GM12878 (cell line): ENCODE measurements around the gene ZG16. TPM values are rescaled to one million over a fixed set of nuclear protein-coding genes. Genes with fewer than 3 reads are reported as not detected.
A peak's percentile ranks its signal among the peaks of the same experiment; 100 is the strongest.
"Not testable (repeated sequence)": the region's sequence is repeated elsewhere in the genome, so short reads cannot be mapped to it uniquely, and the experiment has no call there.

Experiments used
- ATAC-seq: fragments of 200-7000 bp; cut with Tn5 transposase; 3 replicates; pipeline ENCODE4 v1.9.1; 2020; ENCODE audit warnings: mild to moderate bottlenecking, moderate library complexity
- BruUV-seq: library from RNA; stranded (reverse); fragments of 400-500 nt; replicated peaks from 2 replicates; lab custom pipeline; 2021; lab: Mats Ljungman, UMichigan
- CTCF ChIA-PET: fragments of 300-600 bp; sonication (Branson Sonifier 250); formaldehyde crosslinking; extraction: SDS; loops from one replicate; lab custom pipeline; 2021; ENCODE audit warnings: inconsistent platforms; lab: Yijun Ruan, JAX
- POLR2A ChIA-PET: fragments of 350-600 bp; formaldehyde crosslinking; extraction: SDS; loops from one replicate; lab custom pipeline; 2021; ENCODE audit warnings: inconsistent platforms; lab: Charles Lee
- RAD21 ChIA-PET: fragments of 300-600 bp; sonication (Branson Sonifier 250); formaldehyde crosslinking; loops from one replicate; lab custom pipeline; 2023; ENCODE audit warnings: antibody characterized with exemption; ENCODE audit not compliant: unreplicated experiment; lab: Charles Lee
- SMC1A ChIA-PET: fragments of 300-600 bp; sonication (Branson Sonifier 250); formaldehyde crosslinking; loops from one replicate; lab custom pipeline; 2023; ENCODE audit not compliant: unreplicated experiment, uncharacterized antibody; lab: Charles Lee
- DNase-seq: peaks from one replicate; pipeline ENCODE4 v3.0.0-alpha.2; 2011; ENCODE audit warnings: low read depth, low spot score
- FAIRE-seq: peaks from 3 replicates; lab custom pipeline; 2011; peaks lifted over from hg19 to GRCh38; lab: Jason Lieb, UNC
- H2AFZ ChIP-seq: 2 replicates; pipeline ENCODE4 v1.6.0; 2011; ENCODE audit warnings: low read depth, low read length, control low read depth; ENCODE audit not compliant: control insufficient read depth
- H3K27ac ChIP-seq: 2 replicates; pipeline ENCODE4 v1.5.1; 2011; ENCODE audit warnings: control low read depth; ENCODE audit not compliant: control insufficient read depth, insufficient read depth
- H3K27me3 ChIP-seq, 2 experiments: replicated peaks in 1 of 2; 2 replicates each; pipeline versions ENCODE4 v1.6.0 to v1.6.1; 2011; ENCODE audit warnings: low read length in 1 of 2; ENCODE audit not compliant: control insufficient read depth in 2 of 2, insufficient read depth in 2 of 2
- H3K36me3 ChIP-seq, 2 experiments: 2 replicates each; pipeline ENCODE4 v1.5.1; 2011; ENCODE audit warnings: low read length in 1 of 2; ENCODE audit not compliant: control insufficient read depth in 2 of 2, insufficient read depth in 2 of 2
- H3K4me1 ChIP-seq: 2 replicates; pipeline ENCODE4 v1.6.1; 2011; ENCODE audit warnings: mild to moderate bottlenecking, low read length, moderate library complexity, mixed read lengths; ENCODE audit not compliant: control insufficient read depth, insufficient read depth
- H3K4me2 ChIP-seq: 2 replicates; pipeline ENCODE4 v1.6.0; 2011; ENCODE audit warnings: control low read depth; ENCODE audit not compliant: control insufficient read depth, insufficient read depth
- H3K4me3 ChIP-seq: fragments of 200-600 bp; sonication (generic); 2 replicates; pipeline ENCODE4 v1.5.1; 2016
- H3K79me2 ChIP-seq: 2 replicates; pipeline ENCODE4 v1.6.0; 2011; ENCODE audit warnings: low read length; ENCODE audit not compliant: control insufficient read depth, insufficient read depth
- H3K9ac ChIP-seq: 2 replicates; pipeline ENCODE4 v1.8.0; 2011; ENCODE audit warnings: low read length, control low read depth, mixed read lengths; ENCODE audit not compliant: control insufficient read depth, insufficient read depth
- H3K9me3 ChIP-seq: replicated peaks from 3 replicates; pipeline ENCODE4 v1.5.1; 2011; ENCODE audit warnings: mild to moderate bottlenecking, low read length; ENCODE audit not compliant: control insufficient read depth, insufficient read depth
- H4K20me1 ChIP-seq: 2 replicates; pipeline ENCODE4 v1.6.0; 2011; ENCODE audit not compliant: control insufficient read depth, insufficient read depth
- BHLHE40 ChIP-seq, 2 experiments: fragments of 450-650 bp in 1 of 2; IDR thresholded peaks; 2 replicates each; pipeline ENCODE4 v1.6.1; 2011 to 2017; ENCODE audit warnings: low read depth in 2 of 2, borderline replicate concordance in 1 of 2, improper control_type of control experiment in 1 of 2, low read length in 1 of 2, mild to moderate bottlenecking in 1 of 2
- CBFB ChIP-seq: IDR thresholded peaks from 2 replicates; pipeline ENCODE4 v1.6.1; 2016; ENCODE audit warnings: antibody characterized with exemption, low read depth
- CBX5 ChIP-seq: sonication (generic); IDR thresholded peaks from 2 replicates; pipeline ENCODE4 v1.6.1; 2016; ENCODE audit warnings: low read depth, moderate library complexity, mild to moderate bottlenecking, inconsistent platforms
- CREM ChIP-seq: IDR thresholded peaks from 2 replicates; pipeline ENCODE4 v1.6.1; 2014; ENCODE audit warnings: antibody characterized with exemption, low read depth
- DPF2 ChIP-seq: fragments of 450-650 bp; IDR thresholded peaks from 2 replicates; pipeline ENCODE4 v1.6.1; 2017; ENCODE audit warnings: mild to moderate bottlenecking
- EP300 ChIP-seq, 2 experiments: fragments of 150-350 bp in 1 of 2; IDR thresholded peaks; 2 replicates each; pipeline ENCODE4 v1.6.1; 2011 to 2012; ENCODE audit warnings: low read depth in 2 of 2, low read length in 2 of 2, borderline replicate concordance in 1 of 2, improper control_type of control experiment in 1 of 2, inconsistent platforms in 1 of 2; ENCODE audit not compliant: control insufficient read depth in 1 of 2
- JUNB ChIP-seq: IDR thresholded peaks from 2 replicates; pipeline ENCODE4 v1.6.1; 2016; ENCODE audit warnings: antibody characterized with exemption, mild to moderate bottlenecking
- MEF2A ChIP-seq: IDR thresholded peaks from 2 replicates; pipeline ENCODE4 v1.6.1; 2011; ENCODE audit warnings: low read depth, mild to moderate bottlenecking, low read length, moderate library complexity; ENCODE audit not compliant: insufficient read depth
- MLLT1 ChIP-seq: fragments of 450-650 bp; IDR thresholded peaks from 2 replicates; pipeline ENCODE4 v1.6.1; 2016; ENCODE audit warnings: mild to moderate bottlenecking
- MTA2 ChIP-seq: fragments of 450-650 bp; IDR thresholded peaks from 2 replicates; pipeline ENCODE4 v1.6.1; 2016; ENCODE audit warnings: low read depth, mild to moderate bottlenecking, moderate library complexity
- NFIC ChIP-seq: IDR thresholded peaks from 2 replicates; pipeline ENCODE4 v1.6.1; 2012; ENCODE audit warnings: low read depth, mild to moderate bottlenecking, inconsistent platforms, low read length, moderate library complexity
- RELB ChIP-seq: fragments of 450-650 bp; IDR thresholded peaks from 2 replicates; pipeline ENCODE4 v1.6.1; 2017; ENCODE audit warnings: low read depth, mild to moderate bottlenecking, moderate library complexity
- RUNX3 ChIP-seq: IDR thresholded peaks from 2 replicates; pipeline ENCODE4 v1.6.1; 2012; ENCODE audit warnings: low read length, inconsistent platforms
- SMARCA5 ChIP-seq: fragments of 450-650 bp; IDR thresholded peaks from 2 replicates; pipeline ENCODE4 v1.6.1; 2017; ENCODE audit warnings: mild to moderate bottlenecking
- SPI1 ChIP-seq: IDR thresholded peaks from 2 replicates; pipeline ENCODE4 v1.6.1; 2011; ENCODE audit warnings: low read depth, mild to moderate bottlenecking, low read length, moderate library complexity, borderline replicate concordance; ENCODE audit not compliant: insufficient read depth
- ZNF217 ChIP-seq: fragments of 450-650 bp; IDR thresholded peaks from 2 replicates; pipeline ENCODE4 v1.6.1; 2017; ENCODE audit warnings: antibody characterized with exemption, mild to moderate bottlenecking
- WGBS: methylation state at CpG from one replicate; pipeline ENCODE4 v1.1.6; 2016; ENCODE audit warnings: low lambda C conversion rate; ENCODE audit not compliant: insufficient replicate concordance, insufficient coverage; ENCODE audit errors: missing lambda C conversion rate; 5-methylcytosine and 5-hydroxymethylcytosine counted together
- in situ Hi-C: fragments of 300-500 bp; cut with MboI; formaldehyde crosslinking; loops from 9 replicates; pipeline ENCODE4 v1.14.3; 2018; ENCODE audit warnings: mixed read lengths
- intact Hi-C: fragments of 100-400 bp; cut with micrococcal nuclease; formaldehyde crosslinking; loops from one replicate; pipeline ENCODE4 v1.14.2; 2022; ENCODE audit not compliant: unreplicated experiment
- polyA plus RNA-seq, 11 experiments: library from polyadenylated mRNA; depleted of rRNA in 4 of 11; unstranded in 6 of 11; stranded (reverse) in 5 of 11; fragments of >200 nt; fragmentation: Nextera tagmentation in 4 of 11; fragmentation: Illumina TruSeq in 1 of 11; extraction: Ambion mirVana in 4 of 11; extraction: Trizol in 1 of 11; gene quantifications; 1 replicate in 1 of 11; 2 replicates in 10 of 11; pipeline versions ENCODE4 v1.2.1 to v1.2.3, GENCODE V29; 2011 to 2016; ENCODE audit warnings: inconsistent platforms in 2 of 11, missing spikeins in 2 of 11, low read depth in 1 of 11
- total RNA-seq, 4 experiments: library from RNA; depleted of rRNA in 3 of 4; stranded (reverse); fragments of >200 nt in 3 of 4; fragmentation: Illumina TruSeq in 1 of 4; extraction: Trizol in 1 of 4; gene quantifications; 2 replicates each; pipeline versions ENCODE4 v1.2.1 to v1.2.3, GENCODE V29; 2013 to 2021
- TF ChIP-seq, protein P1 (sequence below): fragments of 450-650 bp; IDR thresholded peaks from 2 replicates; pipeline ENCODE4 v1.6.1; 2017; ENCODE audit warnings: mild to moderate bottlenecking, low read depth, inconsistent platforms; ENCODE audit not compliant: poor library complexity, severe bottlenecking

The ZG16 gene
- total and polyA plus RNA-seq, 10 of the 15 experiments (the other 5 are each of a cell fraction or from before 2014, with no cell fraction given), result not detected

- ATAC-seq, result peak; percentile 89
- TF ChIP-seq RUNX3, result peak; percentile 88
- peak; percentile 79 for TF ChIP-seq CBFB
- peak; percentile 43 for TF ChIP-seq JUNB
- peak; percentile 16; the same call in 1 of the 2 replicates for TF ChIP-seq DPF2
- peak; percentile 71; the same call in 1 of the 2 replicates for TF ChIP-seq SMARCA5
- TF ChIP-seq MEF2A, result peak; percentile 60; the same call in 1 of the 2 replicates
- peak; percentile 81; the same call in 1 of the 2 replicates for TF ChIP-seq MTA2
- peak; percentile 27; the same call in 1 of the 2 replicates for TF ChIP-seq SPI1
- TF ChIP-seq BHLHE40 (IDR thresholded peaks at IDR 0.05; ENCODE audit: borderline replicate concordance in 1 of 2, low read depth in 2 of 2, low read length in 1 of 2), result peak in 1 of 2 experiments; percentile 44; a peak in 1 of 4 replicates
- peak; percentile 91 for TF ChIP-seq CREM
- TF ChIP-seq MLLT1, result peak; percentile 49; the same call in 1 of the 2 replicates
- peak in 1 of 2 experiments; percentile 46; a peak in 1 of 4 replicates for TF ChIP-seq EP300 (IDR thresholded peaks at IDR 0.05; ENCODE audit: borderline replicate concordance in 1 of 2, control insufficient read depth in 1 of 2, low read depth in 2 of 2, low read length in 2 of 2)
- TF ChIP-seq NFIC, result peak; percentile 50
- TF ChIP-seq ZNF217, result peak; percentile 86
- TF ChIP-seq, protein P1, sequence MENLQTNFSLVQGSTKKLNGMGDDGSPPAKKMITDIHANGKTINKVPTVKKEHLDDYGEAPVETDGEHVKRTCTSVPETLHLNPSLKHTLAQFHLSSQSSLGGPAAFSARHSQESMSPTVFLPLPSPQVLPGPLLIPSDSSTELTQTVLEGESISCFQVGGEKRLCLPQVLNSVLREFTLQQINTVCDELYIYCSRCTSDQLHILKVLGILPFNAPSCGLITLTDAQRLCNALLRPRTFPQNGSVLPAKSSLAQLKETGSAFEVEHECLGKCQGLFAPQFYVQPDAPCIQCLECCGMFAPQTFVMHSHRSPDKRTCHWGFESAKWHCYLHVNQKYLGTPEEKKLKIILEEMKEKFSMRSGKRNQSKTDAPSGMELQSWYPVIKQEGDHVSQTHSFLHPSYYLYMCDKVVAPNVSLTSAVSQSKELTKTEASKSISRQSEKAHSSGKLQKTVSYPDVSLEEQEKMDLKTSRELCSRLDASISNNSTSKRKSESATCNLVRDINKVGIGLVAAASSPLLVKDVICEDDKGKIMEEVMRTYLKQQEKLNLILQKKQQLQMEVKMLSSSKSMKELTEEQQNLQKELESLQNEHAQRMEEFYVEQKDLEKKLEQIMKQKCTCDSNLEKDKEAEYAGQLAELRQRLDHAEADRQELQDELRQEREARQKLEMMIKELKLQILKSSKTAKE, result peak; percentile 84
- TF ChIP-seq CBX5, result 0 out of 2 replicates have a peak, but pooled peaks have one; percentile 36
- peak; percentile 82 for TF ChIP-seq RELB
Observed at GRCh38 chr16:29731768-29732601, 46.1 kb upstream of the ZG16 start.

More at GRCh38 chr16:29731768-29732601, 46.1 kb upstream of the ZG16 start:
- intact Hi-C loops, BruUV-seq, H3K4me2 ChIP-seq, H3K9me3 ChIP-seq, H3K27me3 ChIP-seq, H2AFZ ChIP-seq, H3K36me3 ChIP-seq, H3K79me2 ChIP-seq, H4K20me1 ChIP-seq: not testable (repeated sequence)
- Histone ChIP-seq H3K4me1 (peaks cover 17% of the 10 kb centered on the region), H3K9ac (peak overlapping the region; percentile 46), H3K4me3 (peak overlapping the region; percentile 31; the same call in 1 of the 2 replicates), H3K27ac (peak overlapping the region; percentile 81)
- POLR2A ChIA-PET, result interaction anchor here (0.6 to 2.7 kb wide), 9 partner anchors 11 to 182 kb away, joined by 3 to 20 read pairs (median 4); partner anchors contain the start of genes C16orf54 and KIF22
- under 1% methylated on average over 13 of the region's 13 CpGs for WGBS
- RAD21 ChIA-PET, result interaction anchor here (0.6 to 2.8 kb wide), 14 partner anchors 9 to 90 kb away, joined by 3 to 9 read pairs (median 3); partner anchors contain the start of genes PAGR1 and SPN
- SMC1A ChIA-PET, result interaction anchor here (0.5 to 3.0 kb wide), 18 partner anchors 7 to 79 kb away, joined by 3 to 19 read pairs (median 3); no protein-coding TSS in a partner anchor
- DNase-seq (peak; percentile 93), FAIRE-seq (peak; percentile 90)
- in situ Hi-C loops, result loop anchor here (5.0 kb wide), 1 partner anchor 50 kb away; no protein-coding TSS in a partner anchor
- CTCF ChIA-PET, result interaction anchor here (0.8 to 5.9 kb wide), 16 partner anchors 9 to 116 kb away, joined by 3 to 32 read pairs (median 8); partner anchors contain the start of genes KIF22 and PAGR1
